H9 (cell line): ENCODE data around the gene PIP5K1C. TPM values are rescaled to one million over a fixed set of nuclear protein-coding genes. Genes with fewer than 3 reads are reported as not detected.

Source experiments
- DNase-seq: peaks from one replicate; pipeline ENCODE4 v3.0.0-alpha.2; 2017
- H2AFZ ChIP-seq: one replicate; pipeline ENCODE4 v1.6.1; 2013; ENCODE audit warnings: mild to moderate bottlenecking, low read length, control low read depth, moderate library complexity
- H2AK5ac ChIP-seq: 2 replicates; pipeline ENCODE4 v1.6.1; 2013; ENCODE audit warnings: low read length, control low read depth, mixed read lengths; ENCODE audit not compliant: insufficient read length
- H2BK120ac ChIP-seq: one replicate; pipeline ENCODE4 v1.6.1; 2013; ENCODE audit warnings: low read depth, mild to moderate bottlenecking, low read length, control low read depth, inconsistent platforms; ENCODE audit not compliant: poor library complexity, severe bottlenecking
- H2BK12ac ChIP-seq: 2 replicates; pipeline ENCODE4 v1.6.1; 2013; ENCODE audit warnings: low read length, control low read depth, mixed read lengths, low read depth; ENCODE audit not compliant: insufficient read length
- H2BK15ac ChIP-seq: 2 replicates; pipeline ENCODE4 v1.6.1; 2013; ENCODE audit warnings: low read depth, low read length, control low read depth
- H2BK20ac ChIP-seq: one replicate; pipeline ENCODE4 v1.6.1; 2013; ENCODE audit warnings: low read depth, mild to moderate bottlenecking, low read length, control low read depth, inconsistent platforms; ENCODE audit not compliant: poor library complexity, severe bottlenecking
- H2BK5ac ChIP-seq: 2 replicates; pipeline ENCODE4 v1.6.1; 2013; ENCODE audit warnings: low read length, control low read depth, mixed read lengths; ENCODE audit not compliant: insufficient read length
- H3K14ac ChIP-seq: 2 replicates; pipeline ENCODE4 v1.6.1; 2013; ENCODE audit warnings: low read length, control low read depth; ENCODE audit not compliant: insufficient read depth
- H3K18ac ChIP-seq: 2 replicates; pipeline ENCODE4 v1.6.1; 2013; ENCODE audit warnings: low read depth, mild to moderate bottlenecking, mixed read lengths, low read length, control low read depth; ENCODE audit not compliant: insufficient read length
- H3K23ac ChIP-seq: 2 replicates; pipeline ENCODE4 v1.6.1; 2013; ENCODE audit warnings: low read length, control low read depth, mixed read lengths, low read depth; ENCODE audit not compliant: insufficient read length
- H3K23me2 ChIP-seq: 2 replicates; pipeline ENCODE4 v1.6.1; 2013; ENCODE audit warnings: low read depth, mild to moderate bottlenecking, mixed read lengths, low read length, control low read depth; ENCODE audit not compliant: insufficient read length, poor library complexity, severe bottlenecking
- H3K27ac ChIP-seq: 2 replicates; pipeline ENCODE4 v1.5.1; 2013; ENCODE audit warnings: low read length, control low read depth, mixed read lengths, low read depth; ENCODE audit not compliant: insufficient read length
- H3K27me3 ChIP-seq: 2 replicates; pipeline ENCODE4 v1.6.1; 2013; ENCODE audit warnings: low read length, control low read depth, inconsistent platforms; ENCODE audit not compliant: insufficient read depth
- H3K4ac ChIP-seq: 2 replicates; pipeline ENCODE4 v1.6.1; 2013; ENCODE audit warnings: low read depth, mild to moderate bottlenecking, control low read depth, inconsistent platforms, low read length, moderate library complexity
- H3K4me1 ChIP-seq: 2 replicates; pipeline ENCODE4 v1.6.1; 2013; ENCODE audit warnings: low read length, control low read depth, inconsistent platforms; ENCODE audit not compliant: insufficient read depth
- H3K4me2 ChIP-seq: 2 replicates; pipeline ENCODE4 v1.6.1; 2013; ENCODE audit warnings: low read length, control low read depth, mixed read lengths; ENCODE audit not compliant: insufficient read length, insufficient read depth
- H3K56ac ChIP-seq: 2 replicates; pipeline ENCODE4 v1.6.1; 2013; ENCODE audit warnings: low read depth, mild to moderate bottlenecking, mixed read lengths, low read length, control low read depth; ENCODE audit not compliant: insufficient read length
- H3K79me1 ChIP-seq: 2 replicates; pipeline ENCODE4 v1.6.1; 2013; ENCODE audit warnings: low read depth, mild to moderate bottlenecking, moderate library complexity, low read length, control low read depth, inconsistent platforms; ENCODE audit not compliant: insufficient read depth, poor library complexity, severe bottlenecking
- H3K79me2 ChIP-seq: 2 replicates; pipeline ENCODE4 v1.6.1; 2013; ENCODE audit warnings: low read length, control low read depth, inconsistent platforms; ENCODE audit not compliant: insufficient read depth
- H3K9ac ChIP-seq: 2 replicates; pipeline ENCODE4 v1.6.1; 2013; ENCODE audit warnings: low read length, control low read depth, mixed read lengths; ENCODE audit not compliant: insufficient read length; ENCODE audit errors: extremely low read depth
- H3K9me3 ChIP-seq: one replicate; pipeline ENCODE4 v1.6.1; 2013; ENCODE audit warnings: low read depth, low read length, inconsistent platforms; ENCODE audit not compliant: control insufficient read depth
- H3T11ph ChIP-seq: one replicate; pipeline ENCODE4 v1.6.1; 2013; ENCODE audit warnings: mild to moderate bottlenecking, low read length, control low read depth, inconsistent platforms
- H4K20me1 ChIP-seq: one replicate; pipeline ENCODE4 v1.6.1; 2013; ENCODE audit not compliant: control insufficient read depth, insufficient read length, insufficient read depth
- H4K5ac ChIP-seq: 2 replicates; pipeline ENCODE4 v1.6.1; 2013; ENCODE audit warnings: low read depth, mild to moderate bottlenecking, mixed read lengths, low read length, control low read depth; ENCODE audit not compliant: insufficient read length
- H4K8ac ChIP-seq: replicated peaks from 2 replicates; pipeline ENCODE4 v1.6.1; 2013; ENCODE audit warnings: low read length, control low read depth, mixed read lengths, low read depth; ENCODE audit not compliant: insufficient read length
- H4K91ac ChIP-seq: 2 replicates; pipeline ENCODE4 v1.6.1; 2013; ENCODE audit warnings: low read depth, mild to moderate bottlenecking, moderate library complexity, mixed read lengths, low read length, control low read depth; ENCODE audit not compliant: insufficient read length
- H3K27ac Mint-ChIP-seq, 3 experiments: 2 replicates in 2 of 3; 3 replicates in 1 of 3; pipeline ENCODE4 v1.8.0; 2020 to 2021; ENCODE audit warnings: mixed read lengths in 3 of 3, mild to moderate bottlenecking in 1 of 3, moderate library complexity in 1 of 3
- H3K27me3 Mint-ChIP-seq: 2 replicates; pipeline ENCODE4 v1.8.0; 2021; ENCODE audit warnings: low read depth, mild to moderate bottlenecking, moderate library complexity, mixed read lengths
- H3K36me3 Mint-ChIP-seq, 3 experiments: 2 replicates in 2 of 3; 3 replicates in 1 of 3; pipeline ENCODE4 v1.8.0; 2020 to 2021; ENCODE audit warnings: low read depth in 3 of 3, mixed read lengths in 3 of 3; ENCODE audit not compliant: insufficient read depth in 1 of 3
- H3K4me1 Mint-ChIP-seq, 2 experiments: 2 replicates each; pipeline ENCODE4 v1.8.0; 2020; ENCODE audit warnings: mixed read lengths in 2 of 2
- H3K4me3 Mint-ChIP-seq, 2 experiments: 2 replicates in 1 of 2; 3 replicates in 1 of 2; pipeline ENCODE4 v1.8.0; 2020 to 2021; ENCODE audit warnings: mild to moderate bottlenecking in 2 of 2, mixed read lengths in 2 of 2, moderate library complexity in 1 of 2
- H3K9me3 Mint-ChIP-seq, 2 experiments: 2 replicates in 1 of 2; 3 replicates in 1 of 2; pipeline ENCODE4 v1.8.0; 2020; ENCODE audit warnings: mild to moderate bottlenecking in 2 of 2, mixed read lengths in 2 of 2, moderate library complexity in 1 of 2
- CTCF ChIP-seq: fragments of 200-600 bp; sonication (generic); conservative IDR thresholded peaks from 3 replicates; pipeline ENCODE4 v1.8.0; 2021; ENCODE audit warnings: antibody characterized with exemption, mild to moderate bottlenecking
- WGBS: extraction: QIAGEN DNeasy Blood & Tissue Kit; methylation state at CpG from one replicate; pipeline ENCODE4 v1.1.7; 2013; ENCODE audit warnings: missing lambda C conversion rate, low lambda C conversion rate, mixed read lengths; ENCODE audit not compliant: insufficient read length; ENCODE audit errors: extremely low coverage; 5-methylcytosine and 5-hydroxymethylcytosine counted together
- total RNA-seq: library from RNA; stranded (reverse); gene quantifications from 2 replicates; pipeline ENCODE4 v1.2.1, GENCODE V29; 2021

The PIP5K1C gene
- total RNA-seq, 1 experiment from 2014 or later: 41.7 TPM

- H2BK15ac ChIP-seq: no peak overlapping the region
- no peak overlapping the region for H3K14ac ChIP-seq
- no peaks in the 10 kb centered on the region for H3K27me3 Mint-ChIP-seq
- no peak overlapping the region for H2BK12ac ChIP-seq
- H3K79me1 ChIP-seq: no peaks in the 10 kb centered on the region
- H3K9ac ChIP-seq: no peak overlapping the region
- no peak overlapping the region for H4K5ac ChIP-seq
- H3K23me2 ChIP-seq: no peaks in the 10 kb centered on the region
- H3K79me2 ChIP-seq: no peaks in the 10 kb centered on the region
- TF ChIP-seq CTCF: no peak
- H3K27ac Mint-ChIP-seq: no peak overlapping the region; a peak in 1 of 7 replicates
- peaks cover 9 to 46% (median 39%) of the 10 kb centered on the region in 3 experiments for H3K36me3 Mint-ChIP-seq
- H2BK20ac ChIP-seq: no peak overlapping the region
- no peak overlapping the region for H3K27ac ChIP-seq
- H3K27me3 ChIP-seq: no peaks in the 10 kb centered on the region
- no peak overlapping the region for H3K56ac ChIP-seq
- H4K8ac ChIP-seq: no peak overlapping the region
- no peaks in the 10 kb centered on the region for H3K4me1 Mint-ChIP-seq
- no peak overlapping the region for H3K18ac ChIP-seq
- no peak overlapping the region for H2AK5ac ChIP-seq
- no peak overlapping the region for H2BK5ac ChIP-seq
- H2BK120ac ChIP-seq: no peak overlapping the region
- WGBS: no CpG with 5 or more reads among the region's 36 CpGs
- H3K4me2 ChIP-seq: no peak overlapping the region
- no peaks in the 10 kb centered on the region for H3K9me3 ChIP-seq
- no peak overlapping the region for H3K23ac ChIP-seq
- H3K4me1 ChIP-seq: no peaks in the 10 kb centered on the region
- H3K4ac ChIP-seq: no peak overlapping the region
- H3K4me3 Mint-ChIP-seq: no peak overlapping the region
- no peak overlapping the region for H4K91ac ChIP-seq
- H3T11ph ChIP-seq: no peak overlapping the region
- no peak for DNase-seq
- no peaks in the 10 kb centered on the region for H4K20me1 ChIP-seq
- no peak overlapping the region for H2AFZ ChIP-seq
- H3K9me3 Mint-ChIP-seq: no peaks in the 10 kb centered on the region
Observed at GRCh38 chr19:3656073-3656746, 44.1 kb downstream of the PIP5K1C start.
